Activated gamma-delta T cell (primary cell): Measurements from ENCODE around the gene REG1B.
"Not testable (repeated sequence)": the region's sequence is repeated elsewhere in the genome, so short reads cannot be mapped to it uniquely, and the experiment has no call there.

Experiments
- DNase-seq: peaks from one replicate; lab custom pipeline; 2025; lab: John Stamatoyannopoulos, UW

REG1B gene

GRCh38 chr2:79084495-79085135 lies 3.2 kb downstream of the REG1B start:
- no peak for DNase-seq

- DNase-seq: no peak
These were observed 4.1 kb downstream of the REG1B start for GRCh38 chr2:79083597-79084251.

- no peak for DNase-seq
These were observed 4.8 kb downstream of the REG1B start for GRCh38 chr2:79082987-79083386.

- DNase-seq: no peak
These were observed 16.7 kb downstream of the REG1B start for GRCh38 chr2:79071078-79071477.

- DNase-seq: no peak
These were observed 22.6 kb downstream of the REG1B start for GRCh38 chr2:79065201-79065600.

GRCh38 chr2:79054769-79055168 lies 33.0 kb downstream of the REG1B start:
- DNase-seq: not testable (repeated sequence)

GRCh38 chr2:79053486-79053885 lies 34.3 kb downstream of the REG1B start:
- not testable (repeated sequence) for DNase-seq

- DNase-seq: no peak
These were observed 46.8 kb downstream of the REG1B start for GRCh38 chr2:79041032-79041448.

- DNase-seq: no peak
These were observed 47.8 kb downstream of the REG1B start for GRCh38 chr2:79039944-79040343.
